Fibroblast of skin of right biceps (primary cell): ENCODE measurements around the gene TNFRSF1A.

Experiments
- DNase-seq: peaks from one replicate; pipeline ENCODE4 v3.0.0-alpha.2; 2013

TNFRSF1A gene

GRCh38 chr12:6336079-6336888, 5.6 kb downstream of the TNFRSF1A start:
- peak; percentile 100 for DNase-seq

- DNase-seq: peak; percentile 89
Measured at GRCh38 chr12:6335451-6336078, 6.3 kb downstream of the TNFRSF1A start.

- DNase-seq: no peak
Measured at GRCh38 chr12:6334940-6335450, 6.9 kb downstream of the TNFRSF1A start.

- no peak for DNase-seq
Measured at GRCh38 chr12:6334359-6334758, 7.5 kb downstream of the TNFRSF1A start.

- peak; percentile 84 for DNase-seq
Measured at GRCh38 chr12:6333566-6333965, 8.3 kb downstream of the TNFRSF1A start.

- DNase-seq: no peak
Measured at GRCh38 chr12:6333029-6333428, 8.8 kb downstream of the TNFRSF1A start.

- DNase-seq: peak; percentile 95
Measured at GRCh38 chr12:6332459-6332858, 9.4 kb downstream of the TNFRSF1A start.

- no peak for DNase-seq
Measured at GRCh38 chr12:6330999-6331714, 10.7 kb downstream of the TNFRSF1A start.

GRCh38 chr12:6330192-6330591, 11.7 kb downstream of the TNFRSF1A start:
- DNase-seq: no peak

- DNase-seq: no peak
Measured at GRCh38 chr12:6329703-6330064, 12.2 kb downstream of the TNFRSF1A start.

GRCh38 chr12:6328945-6329702, 12.8 kb downstream of the TNFRSF1A start:
- DNase-seq: no peak

GRCh38 chr12:6328045-6328779, 13.7 kb downstream of the TNFRSF1A start:
- DNase-seq: no peak

- no peak for DNase-seq
Measured at GRCh38 chr12:6327229-6328041, 14.4 kb downstream of the TNFRSF1A start.

- DNase-seq: peak; percentile 76
Measured at GRCh38 chr12:6326316-6327228, 15.3 kb downstream of the TNFRSF1A start.

- no peak for DNase-seq
Measured at GRCh38 chr12:6324936-6325750, 16.7 kb downstream of the TNFRSF1A start.

- DNase-seq: no peak
Measured at GRCh38 chr12:6323995-6324711, 17.7 kb downstream of the TNFRSF1A start.

- peak; percentile 97 for DNase-seq
Measured at GRCh38 chr12:6323340-6323994, 18.4 kb downstream of the TNFRSF1A start.

- DNase-seq: no peak
Measured at GRCh38 chr12:6322969-6323339, 18.9 kb downstream of the TNFRSF1A start.
